HG03159 (cell line): Measurements from ENCODE around the gene SORBS1.
"Not testable (repeated sequence)": the region's sequence is repeated elsewhere in the genome, so short reads cannot be mapped to it uniquely, and the experiment has no call there.

Source experiments
- ATAC-seq: cut with Tn5 transposase; IDR thresholded peaks from one replicate; pipeline ENCODE4 v1.9.1; 2021; ENCODE audit warnings: mild to moderate bottlenecking, moderate library complexity; ENCODE audit not compliant: unreplicated experiment

SORBS1 gene

GRCh38 chr10:95356190-95356955, 204.8 kb downstream of the SORBS1 start:
- ATAC-seq = no peak

- no peak for ATAC-seq
Observed at GRCh38 chr10:95355301-95355700, 205.9 kb downstream of the SORBS1 start.

GRCh38 chr10:95354110-95354509, 207.1 kb downstream of the SORBS1 start:
- no peak for ATAC-seq

- no peak for ATAC-seq
Observed at GRCh38 chr10:95353123-95353522, 208.0 kb downstream of the SORBS1 start.

GRCh38 chr10:95352684-95353083, 208.5 kb downstream of the SORBS1 start:
- ATAC-seq = no peak

- ATAC-seq = no peak
Observed at GRCh38 chr10:95350830-95351228, 210.3 kb downstream of the SORBS1 start.

- ATAC-seq = no peak
Observed at GRCh38 chr10:95350219-95350829, 210.8 kb downstream of the SORBS1 start.

GRCh38 chr10:95347402-95347766, 213.8 kb downstream of the SORBS1 start:
- ATAC-seq = not testable (repeated sequence)

- no peak for ATAC-seq
Observed at GRCh38 chr10:95346715-95347401, 214.3 kb downstream of the SORBS1 start.

- ATAC-seq = no peak
Observed at GRCh38 chr10:95343573-95343972, 217.6 kb downstream of the SORBS1 start.

- ATAC-seq = no peak
Observed at GRCh38 chr10:95341716-95342130, 219.4 kb downstream of the SORBS1 start.

- no peak for ATAC-seq
Observed at GRCh38 chr10:95339863-95340262, 221.3 kb downstream of the SORBS1 start.

- ATAC-seq = no peak
Observed at GRCh38 chr10:95337423-95338160, 223.6 kb downstream of the SORBS1 start.

- no peak for ATAC-seq
Observed at GRCh38 chr10:95336702-95337101, 224.5 kb downstream of the SORBS1 start.

- ATAC-seq = no peak
Observed at GRCh38 chr10:95335933-95336699, 225.1 kb downstream of the SORBS1 start.

GRCh38 chr10:95334805-95335144, 226.4 kb downstream of the SORBS1 start:
- ATAC-seq = no peak

GRCh38 chr10:95333997-95334804, 227.0 kb downstream of the SORBS1 start:
- ATAC-seq = no peak

- ATAC-seq = no peak
Observed at GRCh38 chr10:95332666-95333249, 228.4 kb downstream of the SORBS1 start.

GRCh38 chr10:95331596-95332130, 229.5 kb downstream of the SORBS1 start:
- no peak for ATAC-seq
